Limb (tissue), 2 donors: ENCODE data around the gene PRKN.

Experiments
- DNase-seq, 2 donors: peaks; one replicate each; pipeline ENCODE4 v3.0.0-alpha.2; 2016; ENCODE audit errors: extremely low spot score in 2 of 2

Gene PRKN

DNA sequence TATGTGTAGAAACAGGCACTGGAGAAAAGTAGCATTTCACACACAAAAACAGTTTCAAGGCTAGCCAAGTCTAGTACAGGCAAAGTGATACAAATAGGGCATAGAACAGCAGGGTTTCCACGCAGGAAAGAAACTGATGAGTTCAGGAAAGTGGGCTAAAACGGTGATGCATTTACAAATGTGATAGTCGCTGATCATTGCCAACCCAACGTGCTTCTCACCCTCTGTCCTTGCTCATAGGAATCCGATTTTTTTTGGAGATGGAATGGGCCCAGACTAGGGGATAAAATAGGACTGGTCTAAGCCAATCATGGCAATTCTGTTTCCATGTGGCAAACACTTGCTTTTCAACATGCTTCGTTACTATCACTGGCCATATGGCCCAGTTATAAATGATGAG lies 536.6 kb downstream of the PRKN start:
- DNase-seq, result no peak

DNA sequence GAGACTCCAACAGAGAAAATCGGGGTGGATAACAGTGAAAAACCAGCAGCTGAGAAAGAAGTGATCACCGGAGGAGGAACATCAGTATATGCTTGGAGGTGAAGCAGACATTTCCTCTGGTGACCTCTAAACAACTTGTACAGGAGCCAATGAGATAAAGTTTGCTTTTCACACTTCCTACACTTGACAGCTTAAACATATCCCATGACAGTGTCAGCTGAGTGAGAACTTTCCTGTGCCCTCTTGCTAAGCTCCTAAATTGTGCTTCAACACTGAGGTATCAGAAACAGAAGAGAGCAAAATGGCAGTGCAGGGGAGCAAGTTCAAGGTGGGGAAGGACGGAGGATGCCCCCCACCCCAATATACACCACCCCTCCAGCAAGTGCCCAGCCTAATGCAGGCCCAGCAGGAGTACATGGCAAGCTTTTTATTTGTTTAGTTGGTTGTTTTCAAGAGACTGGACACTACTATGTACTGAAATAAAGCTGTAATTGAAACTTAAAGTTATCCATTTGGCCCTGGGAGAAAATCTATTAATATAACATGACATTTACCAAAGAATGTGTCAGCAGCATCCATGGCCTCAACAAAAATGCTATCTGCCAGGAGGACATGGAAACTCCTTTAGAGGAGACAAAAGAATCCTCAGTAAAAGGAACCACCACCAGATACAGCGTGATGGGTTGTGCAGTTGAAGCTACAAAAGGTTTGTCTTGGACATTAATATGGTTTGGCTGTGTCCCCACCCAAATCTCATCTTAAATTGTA lies 540.2 kb downstream of the PRKN start:
- DNase-seq, result no peak

DNA sequence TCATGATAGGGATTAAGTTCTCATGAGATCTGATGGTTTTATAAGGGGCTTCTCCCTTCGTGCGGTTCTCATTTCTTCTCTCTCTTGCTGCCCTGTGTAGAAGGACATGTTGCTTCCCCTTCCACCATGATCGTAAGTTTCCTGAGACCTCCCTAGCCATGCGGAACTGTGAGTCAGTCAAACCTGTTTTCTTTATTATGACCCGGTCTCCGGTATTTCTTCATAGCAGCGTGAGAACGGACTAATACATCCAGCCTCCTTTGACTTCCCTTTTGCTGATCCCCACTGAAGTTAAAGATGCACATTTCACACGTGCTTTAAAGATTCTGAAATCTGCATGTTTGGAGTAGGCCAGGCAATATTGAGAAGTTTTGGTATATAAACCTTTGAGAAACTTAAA lies 543.1 kb downstream of the PRKN start:
- no peak for DNase-seq

DNA sequence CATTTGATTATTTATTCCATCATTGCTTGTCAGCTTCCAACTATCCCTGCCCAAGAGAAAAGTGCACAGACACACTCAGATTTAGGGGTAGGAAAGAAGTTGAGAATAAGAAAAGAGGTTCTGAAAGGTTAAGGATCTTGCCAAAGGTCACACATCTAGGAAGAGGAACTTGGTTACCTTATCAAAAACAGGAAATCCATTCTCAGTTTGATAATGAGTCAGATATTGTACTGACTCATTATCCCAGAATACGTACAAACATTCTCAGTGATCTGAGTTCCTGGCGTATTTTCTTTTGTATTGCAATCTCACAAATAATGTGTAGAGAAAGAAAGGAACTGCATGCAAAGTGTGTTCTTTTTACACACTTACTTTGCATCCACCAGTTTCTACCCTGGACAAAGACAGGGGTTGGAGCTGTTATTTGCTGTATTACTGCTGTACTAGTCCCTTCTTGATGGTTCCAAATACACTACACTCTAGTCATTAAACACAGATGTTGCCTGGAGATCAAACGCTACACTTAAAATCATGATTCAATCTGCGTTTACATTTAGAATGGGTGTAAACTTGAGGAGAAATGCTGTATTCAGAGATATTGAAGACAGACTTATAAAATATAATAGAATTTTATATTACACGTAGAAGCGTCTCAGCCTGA lies 545.7 kb downstream of the PRKN start:
- no peak for DNase-seq

DNA sequence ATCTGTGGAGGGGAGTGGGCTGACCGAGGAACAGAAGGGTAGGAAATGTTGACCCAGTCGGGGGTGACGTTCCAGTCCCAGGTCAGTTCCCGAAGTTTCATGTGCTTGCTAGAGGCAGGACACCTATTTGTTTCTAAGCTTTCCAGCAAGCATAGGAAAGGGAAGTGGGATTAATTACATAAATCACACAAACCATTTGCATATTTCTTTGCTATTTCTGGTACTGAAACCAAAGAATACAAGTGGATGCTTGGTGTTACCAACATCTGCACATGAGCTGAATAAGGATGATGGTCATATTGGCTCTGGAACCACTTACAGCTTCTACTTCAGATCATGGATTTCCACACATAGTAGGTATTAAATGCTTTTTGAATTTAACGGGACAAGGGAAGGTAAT lies 546.5 kb downstream of the PRKN start:
- DNase-seq, result no peak

DNA sequence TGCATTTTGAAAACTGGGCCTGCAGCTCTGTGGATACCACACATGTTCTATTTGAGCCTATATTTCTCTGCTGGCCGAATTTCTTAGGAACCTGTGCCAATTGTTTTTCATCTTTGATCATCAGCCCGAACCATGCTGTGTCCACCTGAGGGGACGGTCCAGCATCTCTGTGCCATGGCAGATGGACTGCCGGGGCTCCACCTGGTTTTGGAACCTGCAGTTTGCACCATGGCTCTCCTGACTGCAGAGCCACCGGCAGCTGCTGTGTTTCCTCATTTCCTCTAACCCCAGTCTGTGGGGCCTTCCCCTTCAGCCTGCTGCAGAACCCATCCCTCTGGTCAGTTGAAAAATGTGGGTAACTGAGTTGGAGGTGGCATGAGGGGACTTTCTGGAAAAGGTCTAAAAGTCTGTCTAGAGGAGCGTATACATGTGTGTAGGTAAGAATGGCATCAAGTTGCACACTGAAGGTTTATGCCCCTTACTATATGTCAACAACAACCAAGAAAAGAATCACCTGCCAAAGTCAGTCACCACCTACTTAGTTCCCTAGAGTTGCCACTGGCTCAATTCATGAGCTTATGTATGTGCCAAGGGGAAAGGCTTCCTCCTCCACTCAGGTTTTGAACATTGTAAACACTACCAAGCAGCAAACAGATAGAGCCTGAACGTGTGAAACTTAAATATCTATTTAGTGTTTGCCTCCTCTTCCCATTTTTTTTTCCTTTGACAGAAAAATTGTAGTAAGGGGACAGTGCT lies 548.2 kb downstream of the PRKN start:
- DNase-seq, result no peak

DNA sequence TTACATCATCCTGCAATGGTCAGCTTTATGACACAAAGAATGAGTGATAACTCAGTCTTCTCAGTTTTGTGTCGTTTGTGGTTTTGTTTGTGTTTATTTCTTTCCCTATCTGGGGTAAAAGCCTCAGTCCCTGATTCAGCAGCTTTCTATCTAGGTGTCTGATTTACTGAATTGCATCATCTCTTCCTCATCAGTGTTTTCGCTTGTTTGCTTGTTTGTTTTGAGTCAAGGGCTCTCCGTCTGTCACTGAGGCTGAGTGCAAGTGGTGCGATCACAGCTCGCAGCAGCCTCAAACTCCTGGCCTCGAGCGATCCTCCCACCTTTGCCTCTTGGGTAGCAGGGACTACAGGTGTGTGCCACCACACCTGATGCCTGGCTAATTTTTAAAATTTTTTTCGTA lies 548.9 kb downstream of the PRKN start:
- no peak for DNase-seq

DNA sequence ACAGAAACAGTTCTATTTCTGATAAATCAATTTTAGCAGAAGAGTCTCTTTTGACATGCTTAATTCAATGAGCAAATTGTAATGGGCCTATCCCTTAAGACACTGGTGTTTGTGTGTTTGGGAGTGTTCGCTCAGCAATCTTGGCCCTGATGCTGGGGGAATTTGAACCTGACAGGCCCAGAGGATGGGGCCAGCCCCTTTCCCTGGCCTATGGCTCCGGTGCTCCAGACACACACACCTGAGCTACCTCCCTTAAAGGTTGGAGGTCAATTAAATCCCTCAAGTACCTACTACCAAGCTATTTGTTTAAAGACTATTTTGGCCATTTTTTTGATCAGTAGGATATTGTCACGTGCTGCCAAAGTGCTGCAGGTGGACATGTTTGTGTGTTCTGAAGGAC lies 549.3 kb downstream of the PRKN start:
- no peak for DNase-seq

DNA sequence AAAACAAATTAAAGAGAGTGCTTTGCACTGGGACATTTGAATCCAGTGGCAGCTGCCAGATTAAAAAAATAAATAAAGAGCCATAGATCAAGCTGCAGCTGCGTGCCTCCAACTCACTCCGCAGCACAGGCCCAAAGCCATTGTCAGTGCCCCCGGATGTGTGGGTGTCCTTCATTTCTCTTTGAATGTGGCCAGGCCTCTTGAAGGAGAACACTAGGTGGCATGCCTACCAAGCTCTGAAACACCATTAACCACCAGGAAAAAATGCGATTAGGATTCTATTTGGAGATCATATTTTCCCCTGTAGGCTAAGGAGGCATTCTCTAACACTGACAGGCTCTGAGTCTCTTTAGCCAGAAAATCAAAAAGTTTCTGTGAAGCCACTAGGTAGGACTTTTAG lies 549.8 kb downstream of the PRKN start:
- DNase-seq, result peak; percentile 33 to 38

DNA sequence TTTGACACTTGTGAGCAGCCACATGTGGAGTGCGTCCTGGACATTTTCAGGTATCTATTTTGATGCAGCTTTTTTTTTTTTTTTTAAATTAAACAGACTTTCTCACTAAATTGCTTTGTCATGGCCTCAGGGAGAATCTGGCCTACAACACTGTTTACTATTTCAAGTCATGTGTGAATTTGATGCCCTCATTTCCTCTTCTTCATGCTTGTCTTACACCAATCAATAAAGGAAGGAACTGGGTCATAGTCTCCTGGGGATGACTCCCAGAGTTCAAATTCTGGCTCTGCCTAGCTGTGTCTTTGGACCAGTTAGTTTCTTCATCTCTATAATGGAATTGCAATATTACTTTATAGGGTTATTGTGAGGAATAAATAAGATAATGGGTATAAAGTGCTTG lies 554.1 kb downstream of the PRKN start:
- DNase-seq, result no peak

DNA sequence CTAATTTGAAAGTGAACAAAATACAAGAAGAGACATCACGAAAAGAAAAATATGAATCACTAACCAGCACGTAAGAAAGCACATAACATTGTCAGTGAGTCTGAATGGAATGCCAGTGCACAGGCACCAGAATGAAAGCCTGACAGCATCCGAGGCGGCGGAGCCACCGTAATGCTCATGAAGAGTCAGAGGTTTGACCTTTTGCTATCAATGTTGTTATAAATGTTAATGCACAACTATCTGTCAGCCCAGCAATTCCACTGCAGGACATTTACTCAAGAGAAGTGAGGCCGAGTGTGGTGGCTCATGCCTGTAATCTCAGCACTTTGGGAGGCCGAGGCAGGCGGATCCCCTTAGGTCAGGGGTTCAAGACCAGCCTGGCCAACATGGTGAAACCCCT lies 562.1 kb downstream of the PRKN start:
- DNase-seq, result no peak

DNA sequence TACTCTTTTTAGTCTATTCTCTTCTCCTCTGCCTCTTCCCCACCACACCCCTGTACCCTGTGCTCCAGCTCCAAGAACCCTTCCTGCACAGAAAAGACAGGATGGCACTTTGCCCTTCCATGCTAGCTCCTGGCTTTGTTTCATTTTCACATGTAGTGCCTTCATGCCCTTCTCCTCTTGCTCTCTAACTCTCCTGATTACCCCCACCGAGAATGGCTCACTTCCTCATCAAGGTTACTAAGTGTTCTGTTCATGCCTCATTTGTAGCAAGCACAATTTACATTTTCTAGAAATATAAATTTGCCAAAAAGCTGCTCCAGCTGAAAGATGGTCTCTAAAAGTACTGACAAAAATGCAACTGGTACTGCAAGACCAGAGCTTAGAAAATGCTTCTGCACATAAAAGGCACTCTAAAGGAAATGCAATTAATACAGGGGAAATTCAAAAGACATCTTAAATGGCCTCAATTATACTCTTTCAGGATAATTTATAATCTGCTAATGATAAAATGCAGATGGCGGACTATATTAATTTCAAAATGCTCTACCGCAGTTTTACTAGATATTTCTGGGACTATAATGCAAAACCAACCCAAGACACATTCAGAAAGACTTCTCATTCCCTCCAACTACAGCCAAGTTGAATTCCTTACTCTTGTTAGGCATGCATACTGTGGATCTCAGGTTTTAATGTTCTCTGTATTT lies 570.2 kb downstream of the PRKN start:
- DNase-seq, result no peak

DNA sequence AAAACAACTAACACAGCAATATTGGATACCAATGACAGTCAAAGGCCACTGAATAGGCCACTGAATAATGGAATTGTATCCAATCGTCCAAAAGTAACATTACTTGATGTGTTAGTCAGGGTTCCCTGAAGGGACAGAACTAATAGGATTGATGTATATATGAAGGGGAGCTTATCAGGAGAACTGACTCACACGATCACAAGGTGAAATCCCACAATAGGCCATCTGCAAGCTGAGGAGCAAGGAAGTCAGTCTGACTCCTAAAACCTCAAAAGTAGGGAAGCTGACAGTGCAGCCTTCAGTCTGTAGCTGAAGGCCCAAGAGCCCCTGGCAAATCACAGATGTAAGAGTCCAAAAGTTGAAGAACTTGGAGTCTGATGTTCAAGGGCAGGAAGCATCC lies 571.4 kb downstream of the PRKN start:
- DNase-seq, result no peak

DNA sequence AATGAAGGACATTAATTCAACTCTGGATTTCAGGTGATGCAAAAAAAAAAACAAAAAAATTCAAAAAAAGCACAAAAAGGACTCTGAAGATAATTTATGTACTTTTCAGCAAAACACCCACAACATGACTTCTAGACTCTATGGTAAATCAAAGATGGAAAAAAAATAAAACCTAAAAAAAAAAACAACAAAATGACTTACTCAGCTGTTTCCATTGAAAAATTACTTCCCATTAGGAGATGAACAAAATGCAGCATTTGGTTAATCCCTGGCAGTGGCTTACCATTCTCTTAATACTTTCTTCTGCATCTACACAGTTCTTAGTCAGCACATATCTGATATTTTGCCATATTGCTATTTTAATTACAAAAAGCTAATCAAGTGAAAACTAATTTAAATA lies 572.6 kb downstream of the PRKN start:
- no peak for DNase-seq

DNA sequence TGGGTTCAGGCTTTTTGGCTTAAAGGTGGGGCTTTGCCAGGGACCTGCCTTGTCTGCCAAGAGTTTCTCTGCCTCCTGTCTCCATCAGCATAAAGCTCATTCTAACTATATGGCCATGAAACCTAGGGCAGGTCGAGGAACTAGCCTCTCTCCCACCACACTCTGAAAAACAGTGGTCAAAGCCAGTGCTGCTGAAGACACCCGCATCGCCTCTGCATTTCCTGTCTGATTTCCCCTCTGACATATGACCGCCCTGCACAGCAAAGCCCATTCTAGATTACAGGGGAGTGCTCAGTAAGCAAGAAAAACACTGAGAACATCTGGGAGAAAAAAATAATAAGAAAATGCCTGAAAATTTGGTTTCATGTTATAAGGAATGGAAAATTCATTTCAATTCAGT lies 573.6 kb downstream of the PRKN start:
- no peak for DNase-seq

DNA sequence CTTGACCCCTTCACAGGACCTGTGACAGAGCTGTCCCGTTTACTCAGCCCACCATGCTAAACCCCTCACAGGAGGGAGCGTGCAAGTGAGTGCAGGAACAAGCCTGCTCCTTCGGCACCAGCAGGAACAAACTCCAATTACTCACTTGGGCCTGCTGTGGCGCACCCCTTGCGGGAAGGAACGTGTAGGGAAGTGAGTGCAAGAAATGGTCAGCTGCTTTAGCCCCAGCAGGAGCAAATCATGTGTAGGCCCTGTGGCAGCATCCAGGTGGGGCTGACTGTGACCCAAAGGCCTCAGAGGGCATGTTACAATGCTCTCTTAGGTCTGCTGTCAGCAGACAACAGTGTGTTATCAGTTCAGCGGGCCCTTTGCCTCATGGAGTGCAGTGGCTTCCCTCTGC lies 574.4 kb downstream of the PRKN start:
- DNase-seq, result no peak

DNA sequence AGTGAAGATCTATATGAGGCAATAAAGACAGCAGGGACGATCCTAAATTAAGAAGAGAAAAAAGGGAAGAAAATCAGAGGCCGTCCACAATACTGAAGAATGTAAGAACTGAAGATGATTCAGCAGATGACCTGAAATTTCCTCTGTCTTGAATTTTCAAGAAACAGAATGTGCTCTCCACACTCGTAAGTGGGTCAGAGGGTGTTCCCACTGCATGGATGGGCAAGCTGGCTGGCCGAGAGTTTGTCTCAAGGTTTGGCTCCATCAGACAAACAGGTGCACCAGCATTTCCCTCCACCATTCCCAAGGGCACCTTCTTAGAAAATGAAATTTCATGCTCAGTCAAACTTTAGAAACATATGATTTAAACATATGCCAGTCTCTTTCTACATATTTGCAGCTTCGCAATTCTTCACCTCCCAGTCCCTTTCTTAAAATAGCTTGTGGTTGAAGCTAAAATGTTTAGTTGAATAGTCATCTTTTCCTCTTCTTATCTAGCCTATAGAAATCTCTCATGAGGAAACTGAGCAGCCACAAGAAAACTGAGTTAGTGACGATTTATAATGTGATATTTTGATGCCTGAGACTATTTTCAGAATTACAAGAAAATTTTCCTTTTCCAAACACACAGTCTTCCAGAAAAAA lies 576.4 kb downstream of the PRKN start:
- DNase-seq, result no peak

DNA sequence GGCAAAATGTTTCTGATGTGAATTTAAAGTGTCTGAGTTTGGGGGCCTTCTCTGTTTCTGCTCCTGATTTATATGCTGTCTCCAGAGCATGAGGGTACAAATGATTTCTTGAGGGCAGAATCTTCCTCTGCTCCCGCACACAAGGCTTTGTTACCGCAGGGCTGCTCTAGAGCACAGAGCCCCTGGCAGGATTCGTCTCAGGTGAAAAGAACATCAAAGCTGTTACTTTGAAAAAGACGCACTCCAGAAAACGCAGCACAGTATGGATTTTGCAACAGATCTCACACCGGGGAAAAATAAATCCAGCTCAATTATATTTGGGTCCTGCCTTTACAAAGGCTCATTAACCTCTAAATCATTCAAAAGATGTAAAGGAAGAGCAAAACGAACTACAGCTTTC lies 577.3 kb downstream of the PRKN start:
- DNase-seq, result no peak

DNA sequence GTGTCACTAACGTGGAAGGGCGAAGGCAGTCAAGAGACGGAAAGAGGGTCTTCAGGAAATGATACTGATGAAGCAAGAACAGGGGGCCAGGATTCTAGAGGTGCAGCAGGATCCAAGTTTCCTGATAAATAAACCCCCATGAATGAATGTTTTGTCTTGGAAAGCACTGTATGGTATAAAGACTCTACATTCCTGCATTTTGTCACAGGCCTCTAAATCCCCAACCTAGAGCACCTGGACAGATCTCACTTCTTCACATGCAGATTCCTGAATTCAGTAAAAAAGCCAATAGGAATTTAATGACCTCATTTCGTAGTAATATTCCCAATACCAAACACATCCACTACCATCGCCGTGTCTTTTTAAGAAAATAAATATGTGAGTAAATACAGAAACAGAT lies 577.8 kb downstream of the PRKN start:
- DNase-seq, result no peak

DNA sequence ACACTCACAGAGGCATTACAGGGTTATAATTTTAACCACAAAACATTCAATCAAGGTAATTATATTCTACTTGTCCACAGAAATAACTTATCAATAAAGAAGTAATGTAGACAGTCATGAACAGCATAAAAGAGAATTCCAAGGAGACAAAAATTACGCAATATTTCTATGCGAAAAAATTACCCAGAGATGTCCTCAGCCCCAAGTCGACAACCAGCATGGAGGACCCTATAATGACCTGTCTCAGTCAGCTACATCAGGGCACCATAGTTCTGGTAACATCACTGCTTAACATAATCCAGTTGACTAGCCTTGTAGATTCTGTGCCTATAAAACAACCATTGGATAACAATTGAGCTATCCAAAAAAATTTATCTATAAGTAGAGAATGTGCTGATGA lies 579.8 kb downstream of the PRKN start:
- DNase-seq, result no peak

DNA sequence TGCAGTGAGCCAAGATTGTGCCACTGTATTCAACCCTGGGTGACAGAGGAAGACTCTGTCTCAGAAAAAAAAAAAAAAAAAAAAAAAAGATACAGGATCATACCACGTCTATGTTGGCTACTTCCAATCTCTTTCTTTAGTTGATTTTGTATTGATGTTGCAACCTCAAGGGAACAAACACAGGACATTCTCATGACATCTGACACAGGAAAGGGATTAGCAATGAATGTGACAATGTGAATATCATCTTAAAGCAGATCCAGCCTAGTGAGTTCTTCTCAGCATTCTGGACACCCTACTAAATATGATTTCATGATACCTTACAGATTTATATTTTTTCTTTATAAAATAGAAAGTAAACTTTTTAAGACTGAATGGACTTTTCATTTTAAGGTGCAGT lies 580.3 kb downstream of the PRKN start:
- DNase-seq, result no peak
